NCI-H187 treated with DMSO at 0.1 percent for 48 hours (cell line): Measurements from ENCODE around the gene ADGRL4.
"Not testable (repeated sequence)": the region's sequence is repeated elsewhere in the genome, so short reads cannot be mapped to it uniquely, and the experiment has no call there.

Source experiments
- DNase-seq: peaks from one replicate; lab custom pipeline; 2025; lab: John Stamatoyannopoulos, UW

Gene ADGRL4

DNA sequence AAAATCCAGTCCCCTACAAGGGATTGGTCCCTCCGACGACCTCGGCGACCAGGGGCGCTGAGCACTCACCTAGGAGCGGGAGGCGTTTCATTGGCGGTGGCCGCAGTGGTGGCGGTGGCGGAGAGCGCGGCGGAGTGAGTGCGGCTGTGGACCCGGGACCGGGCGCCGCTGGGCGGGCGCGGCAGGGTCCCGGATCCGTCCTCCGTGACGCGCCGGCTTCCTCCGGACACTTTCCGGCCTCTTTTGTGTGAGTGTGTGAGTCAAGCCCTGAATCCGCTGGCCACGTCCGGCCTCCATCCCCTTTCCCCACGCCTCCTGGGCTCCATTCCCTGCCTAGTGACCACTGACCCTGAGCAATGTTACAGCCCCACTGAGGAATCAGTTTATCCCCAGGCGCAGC, at the start of gene ADGRL4:
Gene ADGRL4 (minus strand): TSS at position 167 of the 400 bp plus-strand sequence. CDS start 76 bp downstream, at position 91.
- no peak for DNase-seq

DNA sequence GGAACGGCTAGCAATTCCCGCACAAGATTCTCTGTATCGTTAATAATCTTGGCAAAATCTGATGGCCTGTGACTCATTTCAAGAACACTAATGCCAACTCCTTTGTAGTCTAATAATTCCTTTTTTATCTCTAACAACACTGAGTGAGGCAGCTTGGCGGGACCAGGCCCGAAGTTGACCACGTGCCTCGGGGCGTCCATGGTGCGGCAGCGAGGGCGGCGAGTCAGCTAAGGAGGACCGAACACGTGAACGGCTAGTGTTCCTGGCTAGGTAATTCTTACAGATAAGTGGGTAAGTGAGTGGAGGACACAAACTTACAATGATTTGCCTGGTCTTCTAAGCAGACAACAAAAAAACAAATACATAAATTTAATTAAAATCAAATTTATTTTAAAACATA, 49.3 kb upstream of the ADGRL4 start:
- DNase-seq: no peak

DNA sequence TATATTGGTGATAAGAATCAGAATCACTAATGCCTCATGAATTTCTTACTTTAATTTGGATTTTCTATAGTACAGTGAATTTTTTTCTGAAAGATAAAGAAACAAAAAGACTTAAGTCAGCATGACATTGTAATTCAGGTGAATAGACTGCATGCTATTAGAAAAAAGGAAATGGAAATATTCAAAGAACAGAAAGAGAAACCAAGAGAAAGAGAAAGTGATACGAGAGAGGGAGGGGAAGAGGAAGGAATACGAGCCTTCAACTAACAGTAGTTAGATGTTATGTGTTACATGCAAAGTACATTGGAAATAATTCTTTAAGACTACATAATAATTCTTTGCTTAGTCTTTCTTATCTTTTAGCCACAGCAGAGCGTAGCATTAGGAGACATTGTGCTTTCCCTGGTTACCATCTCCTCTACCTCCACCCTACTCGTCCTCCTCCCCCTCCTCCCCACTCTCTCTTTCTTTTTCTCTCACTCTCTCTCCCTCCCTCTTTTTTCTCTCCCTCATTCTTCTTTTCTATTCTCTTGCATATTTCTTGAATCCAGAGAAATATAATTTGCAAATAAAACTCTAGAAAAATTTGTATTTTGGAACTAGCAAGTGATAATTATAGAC, 46.4 kb upstream of the ADGRL4 start:
- no peak for DNase-seq

DNA sequence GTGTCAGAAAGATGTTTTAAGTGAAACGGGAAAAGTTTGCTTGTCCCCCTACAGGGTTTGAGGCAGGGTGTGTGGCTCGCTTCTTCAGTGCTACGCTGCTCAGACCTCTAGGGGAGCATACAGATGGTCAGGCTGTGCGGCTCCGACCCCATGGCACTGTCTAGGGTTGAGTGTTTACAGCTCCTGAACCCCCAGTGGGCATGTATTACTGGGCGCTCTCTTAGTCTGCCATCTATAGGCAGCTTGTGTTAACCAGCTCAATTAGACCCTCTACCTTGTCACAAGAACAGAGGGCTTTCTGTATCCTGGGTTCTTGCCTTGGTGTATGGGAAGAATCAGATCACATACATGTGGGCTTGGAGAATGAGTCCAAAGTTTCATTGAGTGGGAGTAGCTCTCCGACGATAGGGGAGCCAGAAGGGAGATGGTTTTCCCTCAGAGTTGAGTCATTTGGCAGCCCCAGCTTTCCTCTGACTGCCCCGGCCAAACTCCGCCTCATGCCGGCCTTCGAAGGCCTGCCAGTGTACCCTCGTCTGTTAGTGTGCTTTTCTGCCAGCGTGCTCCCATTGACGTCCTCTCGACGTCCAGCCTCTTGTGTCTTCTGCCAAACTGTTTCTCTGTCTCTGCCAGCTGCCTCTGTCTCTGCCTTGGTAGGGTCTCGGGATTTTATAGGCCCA, 38.6 kb upstream of the ADGRL4 start:
- no peak for DNase-seq

DNA sequence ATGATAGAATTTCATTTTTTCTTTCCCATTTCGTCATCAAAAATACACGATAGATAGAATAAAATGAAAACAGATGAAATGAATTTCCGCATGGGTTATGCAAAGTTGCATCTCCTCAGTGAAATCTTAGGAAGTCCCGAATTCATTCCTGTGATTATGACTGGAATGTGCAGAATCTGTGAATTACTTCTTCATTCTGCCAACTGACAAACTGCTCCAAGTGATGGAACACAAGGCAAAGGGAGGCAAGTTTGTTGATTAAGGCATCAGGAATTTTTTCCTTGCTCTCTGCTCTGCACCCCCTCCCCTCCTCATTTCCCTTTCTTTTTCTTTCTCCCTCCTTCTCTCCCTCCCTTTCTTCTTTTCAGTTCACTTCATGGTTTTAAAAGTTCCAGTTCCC, 37.0 kb upstream of the ADGRL4 start:
- DNase-seq: no peak

DNA sequence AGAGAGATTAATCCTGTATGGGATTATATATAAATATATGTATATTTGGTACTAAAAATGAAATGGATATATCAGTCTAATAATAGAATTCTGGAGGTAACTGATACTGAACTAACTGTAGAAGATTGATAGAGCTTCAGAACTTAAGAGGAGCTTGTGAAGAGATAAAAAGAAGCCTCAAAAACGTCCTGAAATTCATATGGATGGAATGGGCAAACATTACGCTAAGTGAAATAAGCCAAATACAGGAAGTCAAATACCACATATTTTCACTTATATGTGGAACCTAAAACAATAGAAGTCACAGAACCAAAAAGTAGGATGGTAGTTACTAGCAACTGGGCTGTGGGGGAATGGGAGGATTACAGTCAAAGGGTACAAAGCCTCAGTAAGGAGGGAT, 36.0 kb upstream of the ADGRL4 start:
- DNase-seq: no peak

DNA sequence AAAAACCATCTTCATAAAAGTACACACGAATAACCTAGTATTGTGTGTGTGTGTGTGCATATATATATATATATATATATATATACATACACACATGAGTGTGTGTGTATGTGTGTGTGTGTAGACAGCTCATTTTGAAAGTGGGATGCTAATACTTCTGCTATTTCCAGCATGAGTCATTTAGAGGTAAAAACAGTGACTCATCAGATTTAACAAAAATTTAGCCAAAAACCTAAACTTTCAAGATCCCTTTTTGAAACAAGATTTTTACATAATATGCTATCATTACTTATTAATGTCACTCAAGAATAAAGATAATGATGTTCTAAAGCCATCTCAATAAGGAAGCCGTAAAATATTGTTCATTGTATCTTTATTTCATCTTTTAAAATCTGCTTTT, 35.6 kb upstream of the ADGRL4 start:
- no peak for DNase-seq

DNA sequence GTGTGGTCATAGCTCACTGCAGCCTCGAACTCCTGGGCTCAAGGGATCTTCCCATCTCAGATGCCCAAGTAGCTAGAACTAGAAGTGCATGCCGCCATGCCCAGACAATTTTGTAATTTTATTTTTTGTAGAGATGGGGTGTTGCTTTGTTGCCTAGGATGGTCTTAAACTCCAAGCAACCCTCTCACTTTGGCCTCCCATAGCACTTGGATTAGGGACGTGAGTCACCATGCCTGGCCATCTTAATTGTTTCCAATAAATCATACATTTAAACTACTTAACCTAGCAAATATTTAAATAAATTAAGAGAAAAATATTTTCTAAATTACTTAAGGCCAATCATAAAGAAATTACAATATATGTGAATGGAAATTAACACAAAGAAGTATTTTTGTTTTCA, 35.1 kb upstream of the ADGRL4 start:
- DNase-seq: no peak

DNA sequence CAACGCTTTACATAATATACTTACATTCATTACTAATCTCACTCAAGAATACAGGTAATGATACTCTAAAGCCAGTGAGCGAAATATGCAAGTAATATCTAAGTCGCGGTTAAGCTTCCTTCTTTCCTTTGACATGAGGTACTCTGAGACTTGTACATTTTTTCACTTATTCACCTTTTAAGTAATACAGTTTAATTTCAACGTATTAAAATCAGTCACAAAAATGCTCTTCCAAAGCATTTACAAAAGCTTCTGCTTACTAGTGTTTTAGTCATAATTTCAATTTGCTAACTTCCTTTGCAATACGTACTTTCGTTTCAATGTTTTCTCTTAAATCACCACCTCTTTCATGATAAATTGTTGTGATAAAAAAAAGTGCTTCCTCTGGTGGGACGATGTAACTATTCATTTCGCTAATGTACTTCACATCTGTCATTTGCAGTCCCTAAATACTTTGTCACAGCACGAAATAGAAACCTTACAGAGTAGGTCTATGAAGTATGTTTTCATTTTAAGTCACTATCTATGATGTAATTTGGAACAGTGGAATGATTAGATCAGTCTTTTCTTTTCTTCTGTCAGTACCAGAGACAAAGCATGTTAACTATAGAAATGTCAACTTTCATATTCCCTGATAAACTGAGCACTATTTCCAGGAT, 34.0 kb upstream of the ADGRL4 start:
- DNase-seq: no peak

DNA sequence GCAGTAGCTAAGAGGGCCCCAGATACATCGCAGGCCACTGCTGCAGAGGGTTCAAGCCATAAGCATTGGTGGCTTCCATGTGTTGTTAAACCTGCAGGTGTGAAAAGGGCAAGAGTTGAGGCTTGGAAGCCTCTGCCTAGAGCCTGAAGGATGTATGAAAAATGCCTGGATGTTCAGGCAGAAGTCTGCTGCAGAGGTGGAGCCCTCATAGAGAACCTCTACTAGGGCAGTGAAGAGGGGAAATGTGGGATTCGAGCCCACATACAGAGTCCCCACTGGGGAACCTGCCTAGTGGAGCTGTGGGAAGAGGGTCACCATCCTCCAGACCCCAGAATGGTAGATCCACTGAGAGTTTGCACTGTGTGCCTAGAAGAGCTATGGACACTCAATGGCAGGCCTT, 30.6 kb upstream of the ADGRL4 start:
- DNase-seq: no peak

DNA sequence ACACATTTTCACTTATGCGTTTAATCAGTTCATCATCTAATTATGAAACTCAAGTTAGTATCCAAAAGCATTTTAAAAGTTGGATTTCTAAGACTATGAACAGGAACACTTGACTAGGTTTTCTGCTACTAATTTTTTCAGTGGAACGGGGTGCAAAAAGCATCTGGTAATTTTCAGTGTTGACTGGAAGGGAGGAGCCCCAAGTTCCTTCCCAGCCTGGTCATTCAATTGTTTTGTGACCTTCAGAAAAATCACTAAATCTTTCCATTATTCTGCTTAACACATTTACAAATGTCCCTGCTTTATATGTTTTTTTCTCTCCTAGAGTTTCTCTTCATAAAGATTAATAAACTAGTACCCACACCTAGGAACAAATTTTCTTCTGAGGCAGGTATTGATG, 6.0 kb upstream of the ADGRL4 start:
- no peak for DNase-seq

DNA sequence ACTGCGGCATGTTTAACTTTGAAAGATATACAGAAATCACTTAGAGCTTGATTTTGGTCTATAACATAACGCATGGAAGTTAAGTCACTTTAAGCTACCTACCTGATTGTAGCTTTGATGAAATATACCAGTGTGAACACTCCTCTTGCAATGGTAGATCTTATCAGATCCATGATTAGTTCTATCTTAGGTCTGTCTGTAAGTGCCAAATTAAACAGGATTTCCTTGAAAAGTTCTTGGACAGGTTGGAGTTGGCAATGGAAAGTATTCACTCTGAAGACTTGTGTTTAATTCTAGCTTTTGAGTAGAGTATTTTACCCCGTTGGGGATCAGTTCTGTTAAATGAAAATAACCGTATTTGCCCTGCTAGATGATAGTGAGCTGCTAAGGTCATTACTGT, 4.1 kb upstream of the ADGRL4 start:
- no peak for DNase-seq

DNA sequence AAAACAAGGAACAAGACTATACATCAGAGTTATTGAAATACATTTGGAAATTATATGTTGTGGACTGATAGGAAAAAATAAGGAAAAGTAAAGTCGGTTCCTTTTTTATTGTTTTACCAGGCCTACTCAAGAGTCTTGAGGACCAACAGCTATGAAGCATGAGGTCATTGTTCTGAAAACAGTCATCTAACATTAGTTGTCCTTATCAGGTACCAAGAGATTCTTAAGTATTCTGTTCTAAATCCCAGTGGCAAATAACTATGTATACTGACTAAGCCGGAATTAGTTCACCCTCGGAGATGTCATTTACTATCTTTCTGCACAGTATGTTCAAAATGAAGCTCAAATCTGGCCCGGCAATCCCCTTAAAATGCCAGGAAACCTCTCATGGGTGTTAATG, 585 bp downstream of the ADGRL4 start:
- no peak for DNase-seq

DNA sequence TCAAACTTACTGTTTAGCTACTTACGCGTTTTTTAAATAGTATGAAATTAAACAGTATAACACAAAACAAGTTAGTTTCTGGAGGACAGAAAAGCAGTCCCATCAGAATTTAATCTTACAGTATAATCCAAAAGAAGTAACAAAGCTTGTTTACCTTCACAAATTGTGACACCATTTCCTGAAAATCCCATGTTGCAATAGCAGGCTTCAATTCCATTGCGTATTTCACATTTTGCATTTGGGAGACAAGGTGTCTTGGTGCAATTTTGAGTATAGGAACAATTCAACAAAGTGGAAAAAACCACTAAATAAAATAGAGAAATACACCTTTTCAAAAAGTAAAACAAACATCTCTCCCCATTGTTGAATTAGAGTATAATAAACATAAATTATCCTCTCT, 1.6 kb downstream of the ADGRL4 start:
- DNase-seq: no peak

DNA sequence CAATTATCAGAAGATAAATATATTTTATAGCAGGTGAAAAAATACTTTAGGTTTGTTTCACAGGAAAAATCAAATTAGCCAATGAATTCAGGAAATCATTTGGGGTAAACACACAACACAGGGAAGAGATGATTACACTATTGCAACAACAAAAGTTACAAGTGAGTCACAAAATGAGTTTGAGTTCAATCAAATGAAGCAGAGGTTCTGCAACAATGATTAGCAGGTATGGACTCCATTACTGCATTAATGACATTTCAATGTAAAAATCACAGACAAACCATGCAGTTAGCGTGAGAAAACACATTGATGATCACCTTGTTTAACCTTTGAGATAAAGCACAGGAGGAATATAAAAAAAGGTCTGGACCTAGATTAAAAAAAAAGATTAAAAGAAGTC, 9.7 kb downstream of the ADGRL4 start:
- DNase-seq: no peak

DNA sequence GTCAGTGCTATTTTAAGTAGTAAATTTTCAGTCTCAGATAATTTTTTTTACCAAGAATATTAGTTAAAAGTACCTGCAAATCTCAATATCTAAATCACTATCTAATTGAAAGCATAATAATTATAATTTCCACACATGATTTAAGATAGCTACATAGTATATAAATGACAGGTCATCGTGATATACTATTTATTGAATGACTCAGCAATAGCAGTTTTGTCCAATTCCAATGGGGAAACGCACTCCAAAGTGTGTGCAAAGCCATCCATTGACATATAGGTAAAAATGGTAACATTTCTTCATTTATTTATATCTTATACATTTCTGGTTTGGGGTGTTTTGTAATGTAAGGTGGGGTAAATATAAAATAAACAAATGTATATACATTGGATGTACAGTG, 19.5 kb downstream of the ADGRL4 start:
- DNase-seq: no peak

DNA sequence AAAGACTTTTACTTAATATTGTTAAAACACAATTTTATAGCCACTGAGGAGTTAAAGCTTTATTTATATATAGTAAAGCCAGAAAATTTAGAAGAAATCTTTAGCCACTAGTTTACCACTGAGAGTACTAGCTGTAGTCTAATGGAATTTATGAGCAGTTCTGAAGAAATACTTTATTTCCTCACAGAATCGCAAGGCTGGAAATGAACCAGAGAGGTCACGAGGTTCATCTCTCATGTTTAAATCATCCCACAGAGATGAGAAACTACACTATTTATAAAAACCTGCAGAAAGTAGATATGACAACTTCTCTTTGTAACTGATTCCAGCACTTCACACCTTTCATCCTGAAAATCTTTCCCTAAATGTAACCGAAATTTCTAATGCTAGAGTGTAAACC, 26.0 kb downstream of the ADGRL4 start:
- no peak for DNase-seq

DNA sequence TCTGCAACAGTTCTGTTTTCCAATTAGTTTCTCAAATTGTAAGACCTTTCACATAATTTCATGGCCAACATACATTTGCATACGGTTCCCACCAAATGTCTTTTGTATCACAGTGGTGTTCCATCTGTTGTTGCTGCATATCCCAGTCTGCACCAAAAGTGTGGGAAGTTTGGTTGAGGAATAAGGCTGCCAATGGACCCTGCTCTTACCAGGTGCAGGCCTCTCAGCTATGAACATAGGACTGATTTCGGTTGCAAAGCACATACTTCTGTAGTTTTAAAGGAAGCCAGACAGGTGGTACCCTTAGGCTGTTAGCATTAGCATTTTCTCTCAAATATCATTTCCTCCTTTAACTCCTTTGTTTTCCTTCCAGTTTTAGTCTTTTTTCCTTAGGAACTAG, 33.8 kb downstream of the ADGRL4 start:
- DNase-seq: no peak

DNA sequence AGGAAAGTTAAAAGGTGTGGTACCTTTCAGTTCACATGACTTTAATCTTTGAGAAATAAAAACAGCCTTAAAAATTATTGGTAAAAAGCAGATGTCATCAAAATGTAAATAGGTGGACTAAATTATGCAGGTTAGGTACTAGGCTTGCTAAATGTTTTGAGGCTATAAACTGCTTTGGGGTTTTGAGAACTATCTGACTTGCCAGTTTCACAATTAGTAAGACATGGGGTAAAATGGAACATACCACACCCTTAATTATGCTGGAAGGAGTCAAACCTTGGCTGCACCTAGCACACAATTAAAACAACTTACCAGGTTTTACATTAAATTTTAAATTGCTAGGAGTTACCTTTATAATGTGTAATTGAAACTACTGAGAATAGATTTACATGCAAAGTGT, 39.4 kb downstream of the ADGRL4 start:
- DNase-seq: not testable (repeated sequence)

DNA sequence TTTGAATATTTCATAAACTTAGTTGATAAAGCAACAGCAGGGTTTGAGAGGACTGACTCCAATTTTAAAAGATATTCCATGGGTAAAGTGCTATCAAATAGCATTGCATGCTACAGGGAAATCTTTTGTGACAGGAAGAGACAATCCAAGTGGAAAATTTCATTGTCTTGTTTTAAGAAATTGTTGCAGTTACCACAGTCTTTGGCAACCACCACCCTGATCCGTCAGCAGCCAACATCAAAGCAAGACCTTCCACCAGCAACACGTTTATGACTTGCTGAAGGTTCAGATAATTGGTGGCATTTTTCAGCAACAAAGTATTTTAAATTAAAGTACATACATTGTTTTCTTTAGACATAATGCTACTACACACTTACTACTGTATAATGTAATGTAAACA, 47.8 kb downstream of the ADGRL4 start:
- no peak for DNase-seq

DNA sequence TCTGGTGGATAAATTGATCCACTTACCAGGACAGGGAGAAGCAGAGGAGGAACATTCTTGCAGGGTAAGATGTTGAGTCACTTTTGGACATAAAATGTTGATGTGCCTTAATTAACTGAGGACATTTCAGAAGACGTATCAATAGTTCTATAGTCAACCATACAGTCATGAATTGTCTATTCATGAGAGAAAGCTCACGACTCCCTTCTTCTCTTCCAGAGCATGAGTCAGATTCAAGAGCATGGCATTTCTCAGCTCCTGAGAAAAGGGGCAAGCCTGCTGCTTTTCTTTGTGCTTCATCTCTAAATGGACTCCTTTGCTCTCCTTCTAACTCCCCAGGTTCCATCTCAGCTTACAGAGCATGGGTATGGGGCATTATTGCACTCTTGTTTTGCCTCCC, 55.7 kb downstream of the ADGRL4 start:
- DNase-seq: no peak

DNA sequence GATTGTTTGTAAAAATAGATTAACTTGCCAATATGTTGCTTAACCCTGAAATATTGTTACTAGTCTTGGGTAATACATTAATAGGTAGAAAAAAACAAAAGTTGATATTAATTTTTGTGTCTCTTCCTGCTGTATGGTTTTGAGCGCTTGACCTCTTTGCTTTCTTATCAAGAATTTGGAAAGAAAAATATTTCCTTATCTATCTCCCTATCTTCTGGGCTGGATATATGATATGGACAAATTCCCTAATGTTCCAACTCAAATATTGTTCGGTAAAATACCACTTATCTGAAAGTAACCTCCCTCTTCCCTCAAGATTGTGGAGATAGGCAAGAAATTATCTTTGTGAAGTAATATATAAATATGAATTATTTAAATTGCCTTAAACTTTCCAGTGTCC, 57.3 kb downstream of the ADGRL4 start:
- DNase-seq: no peak

DNA sequence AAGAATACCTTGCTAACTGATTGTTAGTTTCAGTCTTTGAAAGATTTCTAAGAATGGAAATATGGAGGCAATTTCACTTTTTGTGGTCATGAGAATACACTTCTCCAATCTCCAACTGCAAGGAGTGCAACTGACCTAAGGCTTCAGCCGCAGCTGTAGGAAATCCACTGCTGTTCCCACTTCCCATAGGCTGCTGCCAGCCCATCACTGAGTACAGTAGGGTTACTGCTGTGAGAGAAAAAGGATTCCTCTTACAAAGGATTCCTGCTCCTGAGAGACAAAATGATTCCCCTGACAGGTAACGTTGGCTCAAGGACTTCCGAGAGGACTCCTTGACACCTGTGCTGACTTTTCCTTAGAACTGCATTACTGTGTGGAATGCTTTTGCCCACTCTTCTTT, 87.4 kb downstream of the ADGRL4 start:
- no peak for DNase-seq

DNA sequence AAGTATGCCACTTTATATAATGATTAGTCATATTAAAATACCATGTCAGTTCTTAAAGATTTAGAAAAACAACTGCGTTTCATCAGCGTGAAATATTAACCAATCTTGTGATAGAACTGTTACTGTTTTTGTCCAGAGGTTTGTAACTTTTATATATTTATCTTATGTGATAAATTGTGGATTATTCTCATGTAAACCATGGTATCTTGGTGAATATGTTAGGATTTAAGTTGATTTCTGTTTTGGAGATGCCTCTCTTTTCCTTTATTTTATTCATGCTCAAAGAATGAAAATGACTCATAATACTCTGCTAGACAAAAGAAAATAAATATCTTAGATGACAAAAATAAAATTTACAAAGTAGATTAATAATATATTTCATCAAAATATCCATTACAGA, 88.4 kb downstream of the ADGRL4 start:
- no peak for DNase-seq
